ENCODE data around the gene P3H2. TPM values are rescaled to one million over a fixed set of nuclear protein-coding genes. Genes with fewer than 3 reads are reported as not detected.

The P3H2 gene
- total RNA-seq, 1 donor from 2014 or later, result 143 TPM

GRCh38 chr3:189947948-189948723 is 172.6 kb downstream of the P3H2 start:
- DNase-seq (ENCODE audit: extremely low spot score, unreplicated experiment), result no peak
- H3K4me1 Mint-ChIP-seq (ENCODE audit: unreplicated experiment), result peaks cover 24% of the 10 kb centered on the region

DNA sequence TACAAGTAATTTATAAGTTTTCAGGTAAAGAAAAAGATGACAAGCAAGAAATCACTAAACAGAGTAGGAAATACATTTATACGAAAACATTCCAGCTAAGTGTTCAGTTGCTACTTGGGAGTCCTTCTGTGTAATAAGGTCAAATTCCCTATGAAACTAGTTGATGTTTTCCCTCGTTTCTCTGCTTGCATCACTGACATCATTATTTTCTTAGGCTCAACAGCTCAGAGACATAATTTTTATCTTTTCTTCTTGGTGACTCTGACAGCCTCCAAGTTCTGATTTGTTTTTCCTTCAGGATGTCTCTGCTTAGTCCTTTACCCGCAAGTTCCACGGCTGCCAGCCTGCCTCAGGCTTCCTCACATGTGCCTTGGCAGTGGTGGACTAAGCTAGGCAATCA is 173.6 kb downstream of the P3H2 start:
- peak overlapping the region; percentile 39 for H3K27ac Mint-ChIP-seq (ENCODE audit: unreplicated experiment)
- H3K36me3 Mint-ChIP-seq (ENCODE audit: unreplicated experiment), result no peaks in the 10 kb centered on the region
- no peak for DNase-seq (ENCODE audit: extremely low spot score, unreplicated experiment)
- peaks cover 24% of the 10 kb centered on the region for H3K4me1 Mint-ChIP-seq (ENCODE audit: unreplicated experiment)
- H3K27me3 Mint-ChIP-seq (ENCODE audit: unreplicated experiment), result no peaks in the 10 kb centered on the region
- no peak overlapping the region for H3K4me3 Mint-ChIP-seq (ENCODE audit: unreplicated experiment)
- H3K9me3 Mint-ChIP-seq (ENCODE audit: unreplicated experiment), result no peaks in the 10 kb centered on the region
- TF ChIP-seq, protein P1, sequence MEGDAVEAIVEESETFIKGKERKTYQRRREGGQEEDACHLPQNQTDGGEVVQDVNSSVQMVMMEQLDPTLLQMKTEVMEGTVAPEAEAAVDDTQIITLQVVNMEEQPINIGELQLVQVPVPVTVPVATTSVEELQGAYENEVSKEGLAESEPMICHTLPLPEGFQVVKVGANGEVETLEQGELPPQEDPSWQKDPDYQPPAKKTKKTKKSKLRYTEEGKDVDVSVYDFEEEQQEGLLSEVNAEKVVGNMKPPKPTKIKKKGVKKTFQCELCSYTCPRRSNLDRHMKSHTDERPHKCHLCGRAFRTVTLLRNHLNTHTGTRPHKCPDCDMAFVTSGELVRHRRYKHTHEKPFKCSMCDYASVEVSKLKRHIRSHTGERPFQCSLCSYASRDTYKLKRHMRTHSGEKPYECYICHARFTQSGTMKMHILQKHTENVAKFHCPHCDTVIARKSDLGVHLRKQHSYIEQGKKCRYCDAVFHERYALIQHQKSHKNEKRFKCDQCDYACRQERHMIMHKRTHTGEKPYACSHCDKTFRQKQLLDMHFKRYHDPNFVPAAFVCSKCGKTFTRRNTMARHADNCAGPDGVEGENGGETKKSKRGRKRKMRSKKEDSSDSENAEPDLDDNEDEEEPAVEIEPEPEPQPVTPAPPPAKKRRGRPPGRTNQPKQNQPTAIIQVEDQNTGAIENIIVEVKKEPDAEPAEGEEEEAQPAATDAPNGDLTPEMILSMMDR (IDR thresholded peaks at IDR 0.05), result no peak

More at GRCh38 chr3:189947948-189948723, 172.6 kb downstream of the P3H2 start:
- Mint-ChIP-seq H3K4me3 (ENCODE audit: unreplicated experiment) (no peak overlapping the region), H3K36me3 (ENCODE audit: unreplicated experiment) (no peaks in the 10 kb centered on the region), H3K27ac (ENCODE audit: unreplicated experiment) (peak overlapping the region; percentile 39), H3K27me3 (ENCODE audit: unreplicated experiment) (no peaks in the 10 kb centered on the region), H3K9me3 (ENCODE audit: unreplicated experiment) (no peaks in the 10 kb centered on the region)
- TF ChIP-seq, protein P1 (IDR thresholded peaks at IDR 0.05), result peak; percentile 80

GRCh38 chr3:189945935-189946709 is 174.6 kb downstream of the P3H2 start:
- Mint-ChIP-seq H3K27ac (ENCODE audit: unreplicated experiment) (no peak overlapping the region), H3K36me3 (ENCODE audit: unreplicated experiment) (no peaks in the 10 kb centered on the region), H3K4me1 (ENCODE audit: unreplicated experiment) (peaks cover 32% of the 10 kb centered on the region), H3K9me3 (ENCODE audit: unreplicated experiment) (no peaks in the 10 kb centered on the region), H3K4me3 (ENCODE audit: unreplicated experiment) (no peak overlapping the region), H3K27me3 (ENCODE audit: unreplicated experiment) (no peaks in the 10 kb centered on the region)
- DNase-seq (ENCODE audit: extremely low spot score, unreplicated experiment), result no peak
- TF ChIP-seq, protein P1 (IDR thresholded peaks at IDR 0.05), result no peak

DNA sequence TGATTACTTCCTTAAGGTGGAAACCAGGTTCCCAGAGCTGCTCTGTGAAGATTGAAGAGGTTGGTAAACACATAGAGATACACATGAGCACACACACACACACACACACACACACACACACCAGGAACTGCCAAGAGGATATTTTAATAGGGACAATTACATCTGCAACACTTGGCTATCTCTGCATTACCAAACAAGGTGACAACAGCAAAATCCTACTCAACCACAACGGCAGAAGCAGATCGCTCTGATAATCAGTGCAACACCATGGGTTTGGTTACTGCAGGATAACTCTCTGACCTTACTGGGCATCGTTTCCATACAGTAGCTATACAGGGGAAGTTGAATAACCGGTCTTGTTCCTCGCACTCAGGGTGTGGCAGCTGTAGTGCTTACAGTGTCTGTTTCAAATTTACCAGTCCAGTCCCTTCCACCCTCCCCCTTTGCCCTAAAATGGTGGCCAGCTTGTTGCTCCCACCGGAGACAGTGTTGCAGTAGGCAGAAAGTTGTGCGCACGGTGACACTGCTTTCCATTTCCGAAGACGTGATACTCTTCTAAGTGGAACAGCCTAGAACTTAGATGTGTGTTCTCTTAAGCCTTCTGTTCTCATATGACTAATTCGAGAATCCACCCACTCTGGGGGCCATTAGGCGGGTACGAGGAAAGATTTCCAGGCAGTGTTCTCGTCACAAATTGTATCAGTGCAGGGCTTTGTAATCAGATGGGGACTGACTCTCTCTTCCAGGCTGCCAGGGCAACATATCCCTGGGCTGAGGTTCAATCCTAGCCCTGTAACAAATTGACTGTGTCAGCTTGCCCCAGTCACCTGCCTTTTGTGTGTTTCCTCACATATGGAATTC is 176.2 kb downstream of the P3H2 start:
- Mint-ChIP-seq H3K27ac (ENCODE audit: unreplicated experiment) (no peak overlapping the region), H3K4me3 (ENCODE audit: unreplicated experiment) (no peak overlapping the region), H3K4me1 (ENCODE audit: unreplicated experiment) (peaks cover 31% of the 10 kb centered on the region), H3K9me3 (ENCODE audit: unreplicated experiment) (no peaks in the 10 kb centered on the region), H3K27me3 (ENCODE audit: unreplicated experiment) (no peaks in the 10 kb centered on the region), H3K36me3 (ENCODE audit: unreplicated experiment) (no peaks in the 10 kb centered on the region)
- no peak for DNase-seq (ENCODE audit: extremely low spot score, unreplicated experiment)
- TF ChIP-seq, protein P1 (IDR thresholded peaks at IDR 0.05), result no peak
